K562 (cell line): ENCODE measurements around the gene SHISA4. TPM values are rescaled to one million over a fixed set of nuclear protein-coding genes. Genes with fewer than 3 reads are reported as not detected.

Experiments
- ARID3B ChIP-seq: fragments of 250-450 bp; sonication (Bioruptor Pico); IDR thresholded peaks from 2 replicates; pipeline ENCODE4 v1.4.0; 2020; ENCODE audit warnings: borderline replicate concordance
- CREB5 ChIP-seq: fragments of 250-450 bp; sonication (Bioruptor Pico); IDR thresholded peaks from 2 replicates; pipeline ENCODE4 v1.5.0; 2020; ENCODE audit warnings: mild to moderate bottlenecking
- ESRRA ChIP-seq: fragments of 450-650 bp; IDR thresholded peaks from 2 replicates; pipeline ENCODE4 v1.6.1; 2014; ENCODE audit warnings: low read depth, mild to moderate bottlenecking, moderate library complexity, borderline replicate concordance
- GTF2A2 ChIP-seq: IDR thresholded peaks from 2 replicates; pipeline ENCODE4 v1.6.1; 2016; ENCODE audit warnings: mild to moderate bottlenecking, missing genetic modification characterization, missing compliant biosample characterization
- HDAC1 ChIP-seq, 2 experiments: fragments of 450-650 bp; IDR thresholded peaks; 2 replicates each; pipeline ENCODE4 v1.6.1; 2016 to 2017; ENCODE audit warnings: inconsistent platforms in 1 of 2, mild to moderate bottlenecking in 1 of 2, moderate library complexity in 1 of 2
- HMGXB4 ChIP-seq: sonication (generic); formaldehyde crosslinking; IDR thresholded peaks from 2 replicates; pipeline ENCODE4 v1.8.1; 2023; ENCODE audit warnings: mild to moderate bottlenecking, missing genetic modification reagents
- HNRNPUL1 ChIP-seq: fragments of 200-400 bp; formaldehyde crosslinking; IDR thresholded peaks from 2 replicates; pipeline ENCODE4 v1.6.1; 2017; ENCODE audit warnings: low read length
- KDM4B ChIP-seq, 2 experiments: fragments of 450-650 bp in 1 of 2; sonication (generic) in 1 of 2; IDR thresholded peaks; 2 replicates each; pipeline ENCODE4 v1.6.1; 2016 to 2017; ENCODE audit warnings: borderline replicate concordance in 2 of 2, antibody characterized with exemption in 1 of 2, low read depth in 1 of 2, mild to moderate bottlenecking in 1 of 2
- MED1 ChIP-seq: sonication (generic); formaldehyde crosslinking; IDR thresholded peaks from 2 replicates; pipeline ENCODE4 v1.8.1; 2023; ENCODE audit warnings: missing genetic modification reagents, borderline replicate concordance
- MTA1 ChIP-seq: fragments of 450-650 bp; IDR thresholded peaks from 2 replicates; pipeline ENCODE4 v1.6.1; 2017; ENCODE audit warnings: borderline replicate concordance
- RREB1 ChIP-seq: fragments of 250-450 bp; sonication (Bioruptor Pico); IDR thresholded peaks from 2 replicates; pipeline ENCODE4 v1.4.0; 2020
- SMAD3 ChIP-seq: fragments of 450-650 bp; formaldehyde crosslinking; conservative IDR thresholded peaks from 2 replicates; pipeline ENCODE4 v1.4.0; 2020; ENCODE audit warnings: mild to moderate bottlenecking
- TRIM28 ChIP-seq: fragments of 450-650 bp; IDR thresholded peaks from 2 replicates; pipeline ENCODE4 v1.6.1; 2017
- ZBED1 ChIP-seq: IDR thresholded peaks from 2 replicates; pipeline ENCODE4 v1.6.1; 2014
- ZC3H8 ChIP-seq: fragments of 450-650 bp; IDR thresholded peaks from 2 replicates; pipeline ENCODE4 v1.6.1; 2017
- ZFPM2 ChIP-seq: fragments of 250-450 bp; sonication (Bioruptor Pico); IDR thresholded peaks from 2 replicates; pipeline ENCODE4 v1.5.1; 2022; ENCODE audit warnings: mild to moderate bottlenecking
- ZNF274 ChIP-seq: IDR thresholded peaks from 2 replicates; pipeline ENCODE4 v1.6.1; 2011; ENCODE audit warnings: low read depth, mild to moderate bottlenecking, low read length, moderate library complexity, borderline replicate concordance
- ZNF311 ChIP-seq: fragments of 250-450 bp; sonication (Bioruptor Pico); IDR thresholded peaks from 2 replicates; pipeline ENCODE4 v1.4.0; 2020; ENCODE audit warnings: mild to moderate bottlenecking, moderate library complexity
- ZNF408 ChIP-seq: fragments of 250-450 bp; sonication (Bioruptor Pico); IDR thresholded peaks from 2 replicates; pipeline ENCODE4 v1.4.0; 2020; ENCODE audit warnings: low read depth, mild to moderate bottlenecking, moderate library complexity
- polyA plus RNA-seq, 8 experiments: library from polyadenylated mRNA; depleted of rRNA in 4 of 8; stranded (reverse) in 5 of 8; unstranded in 3 of 8; fragments of >200 nt; fragmentation: Nextera tagmentation in 2 of 8; fragmentation: Illumina TruSeq in 1 of 8; extraction: Ambion mirVana in 2 of 8; extraction: Trizol in 1 of 8; gene quantifications; 2 replicates each; pipeline versions ENCODE4 v1.2.1 to v1.2.3, GENCODE V29; 2011 to 2014; ENCODE audit warnings: inconsistent platforms in 1 of 8, missing spikeins in 1 of 8
- total RNA-seq, 7 experiments: library from RNA; depleted of rRNA in 6 of 7; stranded (reverse); fragments of >200 nt in 6 of 7; fragmentation: Illumina TruSeq in 2 of 7; extraction: Trizol in 2 of 7; gene quantifications; 2 replicates each; pipeline versions ENCODE4 v1.2.1 to v1.2.3, GENCODE V29; 2011 to 2021; ENCODE audit warnings: low replicate concordance in 1 of 7

Gene SHISA4
- total and polyA plus RNA-seq, 9 of the 15 experiments (the other 6 are each of a cell fraction or from before 2014, with no cell fraction given): 0.15 to 0.95 (median 0.68) TPM; not detected in 2

GRCh38 chr1:201941420-201942128 lies 52.9 kb downstream of the SHISA4 start (continued):
- TF ChIP-seq CREB5 (no peak), TRIM28 (no peak), SMAD3 (CRISPR knock-in tag) (no peak), KDM4B (IDR thresholded peaks at IDR 0.05; ENCODE audit: borderline replicate concordance in 2 of 2, low read depth in 1 of 2) (no peak), ARID3B (no peak), RREB1 (0 out of 2 replicates have a peak, but pooled peaks have one; percentile 33), ZFPM2 (CRISPR knock-in tag) (no peak), ZNF311 (CRISPR knock-in tag) (no peak), ZNF274 (no peak), ESRRA (peak; percentile 53), HMGXB4 (no peak), GTF2A2 (tag) (no peak), ZNF408 (CRISPR knock-in tag) (no peak), HNRNPUL1 (no peak), HDAC1 (IDR thresholded peaks at IDR 0.05) (peak in 1 of 2 experiments; percentile 62; a peak in 2 of 4 replicates), ZBED1 (no peak), MED1 (CRISPR knock-in tag) (no peak), ZC3H8 (no peak), MTA1 (peak; percentile 33; the same call in 1 of the 2 replicates)
